ENCODE results near the gene DENND4A. TPM values are rescaled to one million over a fixed set of nuclear protein-coding genes. Genes with fewer than 3 reads are reported as not detected.
"Not testable (repeated sequence)": the region's sequence is repeated elsewhere in the genome, so short reads cannot be mapped to it uniquely, and the experiment has no call there.

Gene DENND4A
- total RNA-seq, 6 experiments from 2014 or later = 15.8 to 19.4 (median 17.1) TPM

DNA sequence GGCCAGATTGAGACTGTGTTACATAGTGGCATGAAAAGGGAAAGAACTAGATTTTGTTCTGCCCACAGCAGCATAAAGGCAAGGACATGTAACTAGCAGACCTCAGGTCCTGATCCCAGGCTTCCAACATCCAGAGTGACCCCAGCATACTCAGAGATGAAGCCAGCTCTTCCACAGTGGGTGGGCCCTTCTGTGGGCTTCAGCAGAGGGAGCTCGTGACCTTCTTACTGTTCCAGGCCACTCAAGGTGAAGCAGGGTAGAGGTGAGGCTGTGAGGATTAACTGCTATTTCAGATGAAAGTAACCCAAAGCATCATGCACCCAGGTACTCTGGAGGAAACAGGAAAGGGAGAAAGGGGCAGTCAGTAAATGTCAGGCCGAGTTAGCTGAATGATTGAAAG, 171.3 kb downstream of the DENND4A start:
- Mint-ChIP-seq H3K4me1 (ENCODE audit: low read depth) (no peaks in the 10 kb centered on the region), H3K9me3 (no peaks in the 10 kb centered on the region; the same call in 1 of the 2 replicates), H3K27ac (no peak overlapping the region), H3K4me3 (no peak overlapping the region), H3K27me3 (ENCODE audit: insufficient read depth) (no peaks in the 10 kb centered on the region; the same call in 1 of the 2 replicates), H3K36me3 (ENCODE audit: low read depth) (peaks cover 26% of the 10 kb centered on the region)
- DNase-seq = no peak
- TF ChIP-seq CTCF (IDR thresholded peaks at IDR 0.05) = no peak

- H3K4me3 Mint-ChIP-seq = no peak overlapping the region
- no peak for TF ChIP-seq CTCF (IDR thresholded peaks at IDR 0.05)
- no peaks in the 10 kb centered on the region; the same call in 1 of the 2 replicates for H3K27me3 Mint-ChIP-seq (ENCODE audit: insufficient read depth)
- H3K27ac Mint-ChIP-seq = no peak overlapping the region
- no peak for DNase-seq
- no peaks in the 10 kb centered on the region; the same call in 1 of the 2 replicates for H3K9me3 Mint-ChIP-seq
- no peaks in the 10 kb centered on the region for H3K4me1 Mint-ChIP-seq (ENCODE audit: low read depth)
- H3K36me3 Mint-ChIP-seq (ENCODE audit: low read depth) = peaks cover 19% of the 10 kb centered on the region
Observed at GRCh38 chr15:65619626-65620290, 172.3 kb downstream of the DENND4A start.

DNA sequence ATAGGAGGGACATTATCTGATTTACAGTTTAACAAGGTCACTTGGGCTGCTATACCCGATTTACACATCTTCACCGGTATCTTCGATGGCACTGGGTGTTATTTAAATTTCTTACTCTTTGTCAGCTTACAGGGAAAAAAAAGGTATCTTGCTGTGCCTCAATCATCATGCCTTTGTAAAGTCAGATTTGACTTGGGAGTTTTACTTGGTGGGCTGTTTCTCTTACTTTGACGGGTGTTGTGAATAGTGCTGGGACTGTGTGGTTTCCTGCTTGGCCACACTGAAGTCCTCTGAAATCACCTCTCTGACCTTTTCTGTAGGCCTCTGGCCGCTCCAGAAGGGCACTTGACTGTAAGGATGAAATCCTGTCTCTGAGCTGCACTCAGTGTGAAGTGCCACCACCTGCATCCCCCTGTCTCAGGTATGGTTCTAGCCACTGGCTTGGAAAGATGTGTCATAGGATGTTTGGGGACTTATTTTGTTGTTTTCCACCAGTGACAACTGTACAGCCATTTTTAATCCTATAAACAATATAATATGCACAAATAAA, 173.5 kb downstream of the DENND4A start:
- no peak for DNase-seq
- Mint-ChIP-seq H3K9me3 (no peaks in the 10 kb centered on the region; the same call in 1 of the 2 replicates), H3K36me3 (ENCODE audit: low read depth) (peaks cover 11% of the 10 kb centered on the region), H3K4me3 (no peak overlapping the region), H3K27ac (no peak overlapping the region), H3K4me1 (ENCODE audit: low read depth) (no peaks in the 10 kb centered on the region), H3K27me3 (ENCODE audit: insufficient read depth) (no peaks in the 10 kb centered on the region)
- no peak for TF ChIP-seq CTCF (IDR thresholded peaks at IDR 0.05)

GRCh38 chr15:65615887-65616286, 176.2 kb downstream of the DENND4A start:
- peaks cover 19% of the 10 kb centered on the region for H3K4me1 Mint-ChIP-seq (ENCODE audit: low read depth)
- not testable (repeated sequence) for H3K9me3 Mint-ChIP-seq
- H3K36me3 Mint-ChIP-seq (ENCODE audit: low read depth) = peaks cover 11% of the 10 kb centered on the region

DNA sequence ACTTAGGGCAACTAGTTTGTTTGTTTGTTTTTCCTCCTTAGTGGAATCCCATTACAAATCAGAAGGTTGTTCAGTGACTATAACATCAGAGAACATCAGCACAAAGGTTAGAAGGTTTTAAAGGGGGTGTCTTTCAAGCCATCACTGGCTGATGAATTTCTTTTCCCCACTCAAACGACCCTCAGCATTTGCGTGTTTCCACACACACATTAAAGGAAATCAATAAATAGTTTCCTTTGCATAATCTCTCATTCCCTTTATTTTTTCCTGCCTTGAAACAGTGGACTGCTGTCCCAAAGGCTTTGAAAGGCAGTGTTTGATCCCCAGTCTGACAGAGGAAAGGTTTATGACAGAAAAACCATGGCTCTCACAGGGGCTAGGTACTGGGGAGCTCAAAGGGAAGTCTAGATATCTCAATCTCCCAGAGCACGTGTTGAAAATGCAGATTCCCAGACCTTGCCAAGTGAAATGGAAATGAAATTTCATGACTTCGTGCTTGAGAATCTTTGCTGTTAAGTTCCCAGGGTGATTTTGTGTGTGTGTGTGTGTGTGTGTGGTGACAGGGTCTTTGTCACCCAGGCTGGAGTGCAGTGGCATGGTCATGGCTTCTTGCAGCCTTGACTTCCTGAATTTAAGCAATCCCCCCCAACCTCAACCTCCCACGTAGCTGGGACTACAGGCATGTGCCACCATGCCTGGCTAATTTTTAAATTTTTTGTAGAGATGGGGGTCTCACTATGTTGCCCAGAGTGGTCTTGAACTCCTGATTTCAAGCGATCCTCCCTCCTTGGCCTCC, 178.9 kb downstream of the DENND4A start:
- no peak for DNase-seq
- Mint-ChIP-seq H3K27me3 (ENCODE audit: insufficient read depth) (peaks cover 4% of the 10 kb centered on the region), H3K27ac (no peak overlapping the region), H3K4me1 (ENCODE audit: low read depth) (peaks cover 27% of the 10 kb centered on the region), H3K9me3 (no peaks in the 10 kb centered on the region; the same call in 1 of the 2 replicates), H3K36me3 (ENCODE audit: low read depth) (peaks cover 11% of the 10 kb centered on the region), H3K4me3 (no peak overlapping the region)
- no peak for TF ChIP-seq CTCF (IDR thresholded peaks at IDR 0.05)

More at GRCh38 chr15:65615887-65616286, 176.2 kb downstream of the DENND4A start:
- not testable (repeated sequence) for DNase-seq; H3K4me3 Mint-ChIP-seq; H3K27ac Mint-ChIP-seq; H3K27me3 Mint-ChIP-seq (ENCODE audit: insufficient read depth)

DNA sequence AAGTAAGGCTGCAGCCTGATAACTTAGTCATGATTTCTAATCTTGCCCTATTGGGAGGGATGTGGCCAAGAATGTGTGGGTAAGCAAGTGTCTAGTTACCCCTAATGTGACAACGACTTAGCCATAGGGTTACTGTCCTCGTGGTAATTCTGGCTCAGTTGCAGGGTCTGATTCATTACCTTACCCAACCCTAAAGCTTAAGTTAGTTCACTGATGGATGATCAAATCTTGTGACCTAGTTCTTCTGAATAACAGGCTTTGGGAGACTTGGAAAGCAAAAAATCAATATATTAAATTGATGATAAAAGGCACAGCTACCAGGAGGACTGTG, 179.5 kb downstream of the DENND4A start:
- Mint-ChIP-seq H3K27ac (peak overlapping the region; percentile 97), H3K4me1 (ENCODE audit: low read depth) (peaks cover 27% of the 10 kb centered on the region), H3K9me3 (no peaks in the 10 kb centered on the region; the same call in 1 of the 2 replicates), H3K27me3 (ENCODE audit: insufficient read depth) (peaks cover 4% of the 10 kb centered on the region), H3K36me3 (ENCODE audit: low read depth) (peaks cover 11% of the 10 kb centered on the region), H3K4me3 (peak overlapping the region; percentile 91)
- DNase-seq = no peak
- no peak for TF ChIP-seq CTCF (IDR thresholded peaks at IDR 0.05)

Data from HFFc6 (cell line).